HFF-Myc (cell line): Measurements from ENCODE around the gene COX7A2.

Experiments used
- DNase-seq: peaks from one replicate; pipeline ENCODE4 v3.0.0-alpha.2; 2011; ENCODE audit warnings: low read depth; ENCODE audit errors: extremely low read depth
- H3K4me3 ChIP-seq: replicated peaks from 2 replicates; pipeline ENCODE4 v1.5.1; 2011; ENCODE audit warnings: low read depth, mild to moderate bottlenecking, control low read depth, low read length
- CTCF ChIP-seq: IDR thresholded peaks from 2 replicates; pipeline ENCODE4 v1.5.1; 2012; ENCODE audit warnings: mild to moderate bottlenecking, low read depth, low read length, control low read depth; ENCODE audit errors: missing control alignments

Gene COX7A2

GRCh38 chr6:75244063-75244584, 523 bp upstream of the COX7A2 start:
- peak overlapping the region; percentile 81 for H3K4me3 ChIP-seq
- no peak for DNase-seq
- TF ChIP-seq CTCF, result no peak

DNA sequence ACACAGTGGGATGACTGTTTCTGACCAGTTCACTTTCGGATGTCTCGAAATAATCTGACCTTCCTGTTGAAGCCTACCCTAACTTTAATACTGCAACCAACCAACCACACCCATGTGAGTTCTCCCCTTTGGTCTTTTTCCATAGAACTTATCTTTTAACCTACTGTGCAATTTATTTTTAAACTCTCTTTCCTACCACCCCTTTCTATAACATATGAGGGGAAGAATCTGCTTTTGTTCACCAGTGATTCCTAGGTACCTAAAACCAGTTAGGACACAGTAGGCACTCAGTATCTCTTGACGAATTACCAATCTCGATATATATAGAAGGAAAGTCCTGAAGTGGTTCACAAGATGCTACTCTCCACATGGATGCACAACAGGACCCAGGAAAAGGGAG, 7.0 kb downstream of the COX7A2 start:
- H3K4me3 ChIP-seq, result no peak overlapping the region
- no peak for DNase-seq
- no peak for TF ChIP-seq CTCF

DNA sequence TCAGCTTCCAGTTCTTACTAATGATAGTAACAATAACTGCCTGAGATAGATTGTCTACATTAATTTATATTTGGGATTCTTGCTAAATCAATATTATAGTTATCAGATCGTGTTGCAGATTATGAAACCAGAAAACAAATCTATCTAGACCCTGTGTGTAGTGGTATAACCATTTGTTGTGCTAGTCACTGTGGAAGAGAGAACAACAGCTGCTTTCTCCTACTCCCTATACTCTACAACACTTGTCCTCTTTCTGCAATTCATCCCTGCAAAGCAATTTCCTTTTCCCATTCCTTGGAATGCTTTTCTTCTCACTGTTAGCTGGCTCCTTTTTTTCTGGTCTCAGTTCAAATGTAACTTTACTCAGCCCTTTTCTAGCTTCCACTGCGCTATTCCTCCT, 8.3 kb downstream of the COX7A2 start:
- TF ChIP-seq CTCF, result no peak
- no peak for DNase-seq
- H3K4me3 ChIP-seq, result no peak overlapping the region

DNA sequence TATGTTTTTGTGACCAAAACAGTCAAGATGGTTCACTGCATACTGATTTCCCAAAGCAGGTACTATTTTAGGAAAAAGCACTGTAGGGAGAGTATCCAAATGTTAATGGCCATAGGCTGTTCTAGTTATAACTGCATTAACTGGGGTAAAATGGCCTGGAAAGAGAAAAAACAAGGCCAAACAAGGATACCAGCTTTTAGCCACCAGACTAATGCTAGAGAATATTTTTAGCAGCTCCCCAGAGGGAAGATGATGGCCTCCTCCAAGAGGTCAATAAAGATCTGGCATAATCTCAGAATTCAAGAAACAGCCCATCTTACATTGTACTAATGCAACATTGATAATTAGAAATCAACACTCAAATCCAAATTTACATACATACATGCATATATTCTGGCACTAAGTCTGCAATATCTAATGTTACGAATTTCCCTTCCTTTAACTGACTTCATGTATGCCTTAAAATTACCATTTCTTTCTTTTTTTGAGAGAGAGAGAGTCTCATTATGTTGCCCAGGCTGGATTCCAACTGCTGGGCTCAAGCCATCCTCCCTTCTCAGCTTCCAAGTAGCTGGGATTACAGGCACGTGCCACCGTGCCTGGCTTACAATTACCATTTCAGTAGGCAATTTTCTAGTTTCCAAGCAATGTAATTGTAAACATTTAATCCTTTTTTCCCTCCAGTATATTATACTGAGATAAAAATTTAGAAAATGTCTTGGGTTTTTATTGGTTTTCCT, 9.3 kb downstream of the COX7A2 start:
- TF ChIP-seq CTCF, result no peak
- no peak for DNase-seq
- H3K4me3 ChIP-seq, result no peak overlapping the region

- no peak for DNase-seq
- no peak overlapping the region for H3K4me3 ChIP-seq
- no peak for TF ChIP-seq CTCF
These were observed 10.4 kb downstream of the COX7A2 start for GRCh38 chr6:75233092-75233615.

GRCh38 chr6:75230484-75231325, 12.9 kb downstream of the COX7A2 start:
- TF ChIP-seq CTCF, result peak; percentile 85
- no peak for DNase-seq

More at GRCh38 chr6:75230484-75231325, 12.9 kb downstream of the COX7A2 start:
- no peak overlapping the region for H3K4me3 ChIP-seq
